SKM-1 treated with dmso at 0.1 percent for 144 hours (cell line): ENCODE measurements around the gene SLC37A1.

Source experiments
- DNase-seq: peaks from one replicate; lab custom pipeline; 2025; ENCODE audit not compliant: unreplicated experiment; lab: John Stamatoyannopoulos, UW

SLC37A1 gene

DNA sequence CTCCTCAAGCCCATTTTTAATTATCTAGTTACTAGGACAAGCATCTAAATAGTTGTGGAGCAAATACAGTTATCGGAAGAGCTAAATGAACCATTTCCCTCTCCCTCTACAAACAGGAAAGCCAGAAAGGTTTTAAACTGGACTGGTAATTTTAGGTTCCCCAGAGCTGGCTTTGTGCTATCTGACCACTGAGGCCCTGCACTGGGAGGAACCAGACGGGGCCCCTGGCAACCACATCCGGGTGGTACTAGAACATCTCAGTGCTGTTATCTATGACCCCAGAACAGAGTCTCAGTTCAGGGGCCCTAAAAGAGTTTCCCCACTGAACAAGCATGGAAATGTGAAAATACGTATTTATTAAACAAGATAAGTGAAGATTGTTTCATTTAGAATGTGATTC lies 9.9 kb upstream of the SLC37A1 start:
- peak; percentile 17 for DNase-seq

DNA sequence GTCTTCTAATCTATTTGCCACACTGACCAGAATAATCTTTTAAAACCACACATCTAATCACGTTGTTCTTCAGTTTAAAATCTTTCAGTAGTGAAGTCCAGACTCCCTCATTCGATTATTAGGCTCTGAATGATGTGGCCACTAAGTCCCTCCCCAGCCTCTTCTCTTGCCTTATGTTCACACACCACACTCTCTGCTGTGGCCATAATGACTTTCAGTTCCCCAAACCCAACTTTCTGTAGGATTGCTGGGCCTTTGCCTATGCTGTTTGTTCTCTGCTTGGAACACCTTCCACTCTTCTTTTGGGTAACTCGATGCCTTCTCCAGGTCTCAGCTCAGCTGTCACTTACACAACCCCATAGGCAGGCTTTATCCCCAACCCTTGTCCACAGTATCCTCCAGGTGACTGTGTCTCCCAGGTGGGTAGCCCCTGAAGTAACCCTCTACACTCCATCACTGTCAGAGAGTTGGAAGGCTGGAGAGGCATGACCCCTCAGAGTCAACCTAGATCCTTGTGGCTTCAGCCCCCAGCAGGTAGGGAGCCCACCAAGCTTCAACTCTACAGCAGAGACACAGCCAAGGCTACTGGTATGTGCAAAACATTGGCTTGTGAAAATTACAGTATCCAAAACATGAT lies 8.4 kb upstream of the SLC37A1 start:
- peak; percentile 10 for DNase-seq

DNA sequence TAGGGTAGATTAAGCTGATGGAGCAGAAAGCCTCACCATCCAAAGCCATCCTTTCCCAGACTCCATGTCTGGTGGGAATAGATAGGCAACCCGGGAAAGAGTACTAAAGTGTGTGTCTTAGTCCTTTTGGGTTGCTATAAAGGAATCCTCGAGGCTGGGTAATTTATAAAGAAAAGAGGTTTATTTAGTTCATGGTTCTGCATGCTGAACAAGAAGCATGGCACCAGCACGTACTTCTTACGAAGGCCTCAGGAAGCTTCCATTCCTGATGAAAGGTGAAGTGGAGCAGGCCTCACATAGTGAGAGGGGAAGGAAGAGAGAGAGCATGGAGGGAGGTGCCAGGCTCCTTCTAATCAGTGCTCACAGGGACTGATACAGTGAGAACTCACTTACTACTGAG lies 6.2 kb upstream of the SLC37A1 start:
- DNase-seq = no peak

DNA sequence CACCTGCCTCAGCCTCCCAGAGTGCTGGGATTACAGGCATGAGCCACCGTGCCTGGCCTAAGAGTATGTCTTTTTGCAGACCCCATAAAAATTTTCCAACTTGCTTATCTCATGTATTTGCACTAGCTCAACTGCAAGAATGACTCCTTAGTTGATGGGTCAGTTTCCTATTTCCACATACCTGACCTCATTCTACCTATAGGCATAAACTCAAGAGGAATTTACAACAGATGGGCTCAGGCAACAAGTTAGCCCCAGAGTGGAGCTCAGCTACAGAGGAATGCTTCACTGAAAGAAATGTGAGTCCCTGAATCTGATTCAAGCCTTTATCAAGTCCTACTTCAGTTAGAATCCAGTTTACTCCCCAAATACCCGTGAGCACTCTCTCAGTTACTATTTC lies 5.3 kb upstream of the SLC37A1 start:
- DNase-seq = no peak

DNA sequence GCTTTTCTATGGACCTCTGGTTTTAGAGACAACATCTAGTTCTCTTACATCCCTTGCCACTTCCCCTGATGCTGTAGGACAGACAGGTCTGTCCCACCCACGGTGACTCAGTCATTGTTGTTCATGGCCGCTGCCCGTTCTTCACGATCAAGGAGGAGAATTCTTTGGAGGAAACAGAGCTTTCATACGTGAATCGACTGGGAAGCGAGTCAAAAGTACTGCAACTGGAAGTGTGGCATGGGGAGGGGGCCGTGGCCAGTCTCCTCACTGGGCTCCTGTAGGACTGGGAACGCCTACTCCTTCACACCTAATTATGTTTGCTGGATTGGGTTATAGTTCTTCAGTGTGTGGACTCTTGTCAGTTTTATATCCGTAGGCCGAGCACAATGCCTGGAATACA lies 4.4 kb upstream of the SLC37A1 start:
- no peak for DNase-seq

DNA sequence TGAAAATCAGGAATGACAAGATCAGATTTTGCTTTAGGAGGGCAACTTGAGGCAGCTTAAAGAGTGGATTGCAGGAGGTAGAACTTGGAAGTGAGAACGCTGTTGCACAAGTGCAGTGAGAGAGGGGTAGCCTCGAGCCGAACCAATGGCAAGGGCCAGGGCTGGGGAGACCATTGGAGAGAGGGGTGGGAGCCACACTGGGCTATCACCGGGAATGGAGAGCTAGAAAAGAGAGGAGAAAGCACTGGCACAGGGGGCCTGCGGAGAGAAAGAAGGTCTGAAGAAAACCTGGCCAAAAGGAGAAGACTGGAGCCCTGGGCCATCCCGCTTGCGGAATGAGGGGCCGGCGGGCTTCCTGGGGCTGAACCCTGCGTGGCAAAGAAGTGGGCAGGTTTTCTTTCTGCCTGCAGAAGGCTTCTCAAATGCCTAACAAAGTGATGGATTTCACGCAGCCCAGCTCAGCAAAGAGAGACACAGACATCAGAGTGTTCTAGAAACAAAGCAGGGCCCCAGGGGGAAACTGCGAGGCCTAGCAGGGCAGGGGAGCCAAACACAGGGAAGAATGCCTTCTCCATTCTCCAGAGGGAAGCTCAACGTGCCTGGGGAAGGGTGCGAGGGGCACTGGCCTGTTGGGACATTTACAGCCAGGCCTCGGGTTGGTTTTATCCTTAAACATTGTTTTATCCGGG lies 1.2 kb upstream of the SLC37A1 start:
- no peak for DNase-seq

DNA sequence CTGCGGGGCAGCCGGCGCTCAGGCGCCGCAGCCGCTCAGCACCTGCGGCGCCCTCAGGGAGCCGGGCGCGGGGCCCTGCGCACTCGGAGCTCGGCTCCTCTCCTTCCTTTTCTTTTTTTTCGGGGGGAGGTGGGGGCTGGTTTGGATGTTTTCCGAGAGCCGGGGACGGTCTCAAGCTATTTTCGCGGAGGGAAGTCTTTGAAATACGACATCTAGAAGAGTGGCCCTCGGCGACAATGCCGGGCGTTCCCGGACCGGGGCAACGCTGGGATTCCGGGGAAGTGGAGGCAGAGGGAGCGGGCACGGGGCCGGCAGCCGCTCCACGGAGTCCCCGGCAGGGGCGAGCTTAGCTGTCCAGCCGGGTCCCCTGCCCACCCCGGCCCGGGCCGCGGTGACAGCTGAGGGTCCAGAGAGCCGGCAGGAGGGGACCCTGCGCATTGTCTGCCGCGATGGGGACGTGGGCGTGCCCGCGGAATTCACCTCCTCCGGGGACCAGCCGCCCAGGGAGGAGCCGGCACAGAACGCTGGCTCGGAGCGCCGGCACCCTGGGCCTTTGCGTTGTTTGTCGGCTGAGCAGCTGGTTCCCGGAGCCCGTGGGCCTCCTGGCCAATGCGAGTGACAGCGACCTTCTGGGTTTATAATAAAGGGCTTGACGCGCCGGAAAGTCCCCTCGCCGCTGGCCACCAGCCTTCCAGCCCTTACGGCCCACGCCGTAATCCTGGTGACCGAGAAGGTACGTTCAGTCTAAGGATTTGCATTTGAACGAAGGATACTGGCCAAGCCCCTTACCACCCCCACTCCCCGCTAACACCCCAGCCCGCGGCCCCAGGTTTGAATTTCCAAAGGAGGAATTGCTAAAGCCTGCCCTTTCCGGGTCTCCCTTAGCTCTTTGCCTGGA lies 582 bp downstream of the SLC37A1 start:
- no peak for DNase-seq

DNA sequence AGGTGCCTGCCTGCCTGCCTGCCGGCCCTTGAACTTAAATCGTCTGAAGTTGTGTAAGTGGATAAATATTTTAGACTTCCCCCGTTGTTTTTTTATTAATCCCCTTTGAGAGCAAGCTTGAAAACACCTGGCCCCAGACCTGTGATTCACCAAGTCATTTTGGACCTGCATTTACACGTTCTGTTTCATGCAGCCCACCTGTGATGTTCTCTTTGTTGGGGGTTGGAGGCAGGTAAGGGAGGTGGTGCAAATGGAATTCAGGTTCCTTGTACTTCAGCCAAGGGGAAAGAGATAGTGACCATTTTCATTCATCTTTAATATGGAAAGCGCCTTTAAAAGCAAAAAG lies 1.2 kb downstream of the SLC37A1 start:
- DNase-seq = no peak

DNA sequence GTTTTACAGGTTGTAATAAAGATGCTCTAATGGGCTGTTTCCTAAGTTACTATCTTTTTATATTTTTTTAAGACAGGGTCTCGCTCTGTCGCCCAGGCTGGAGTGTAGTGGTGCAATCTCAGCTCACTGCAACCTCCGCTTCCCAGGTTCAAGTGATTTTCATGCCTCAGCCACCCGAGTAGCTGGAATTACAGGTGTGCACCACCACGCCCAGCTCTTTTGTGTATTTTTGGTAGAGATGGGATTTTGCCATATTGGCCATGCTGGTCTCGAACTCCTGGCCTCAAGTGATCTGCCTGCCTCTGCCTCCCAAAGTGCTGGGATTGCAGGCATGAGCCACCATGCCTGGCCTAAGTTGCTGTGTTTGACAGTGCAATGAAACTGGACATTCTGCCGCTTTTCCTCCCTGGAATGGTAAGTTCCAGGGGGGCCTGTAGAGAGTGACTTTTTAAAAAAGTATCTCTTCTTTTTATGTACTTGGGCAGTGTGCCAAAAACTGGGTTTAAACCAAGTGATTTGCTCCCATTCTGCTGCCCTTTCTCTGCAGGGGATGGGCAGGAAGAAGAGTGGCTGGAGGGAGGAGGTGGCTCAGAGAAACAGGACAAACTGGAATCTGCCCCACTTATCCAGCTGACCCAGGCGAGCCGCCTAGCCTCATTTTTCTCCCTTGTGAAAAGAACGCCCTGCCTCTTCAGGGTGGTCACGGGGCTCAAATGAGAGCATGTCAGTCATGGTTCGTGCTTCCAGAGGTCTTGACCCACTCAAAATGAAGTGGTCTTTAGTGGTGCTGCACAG lies 2.3 kb downstream of the SLC37A1 start:
- DNase-seq = no peak

DNA sequence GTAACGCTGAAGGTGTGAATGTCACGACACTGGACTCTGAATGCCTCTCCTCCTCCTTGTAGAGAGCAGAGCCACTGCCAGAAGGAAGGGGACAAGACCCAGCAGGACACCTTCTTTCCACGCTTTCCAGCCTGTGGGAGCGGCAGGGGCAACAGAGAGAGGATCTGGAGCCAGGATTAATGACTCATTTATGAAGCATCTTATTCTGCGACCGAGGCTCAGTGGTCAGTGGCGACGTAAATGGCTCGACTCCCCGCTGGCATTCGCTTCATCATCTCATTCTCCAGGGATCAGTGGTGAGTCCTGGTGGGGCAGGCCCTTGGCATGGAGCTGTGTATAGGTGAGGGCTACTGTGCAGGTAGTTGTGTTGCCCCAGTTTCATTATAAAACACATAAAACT lies 4.6 kb downstream of the SLC37A1 start:
- no peak for DNase-seq

DNA sequence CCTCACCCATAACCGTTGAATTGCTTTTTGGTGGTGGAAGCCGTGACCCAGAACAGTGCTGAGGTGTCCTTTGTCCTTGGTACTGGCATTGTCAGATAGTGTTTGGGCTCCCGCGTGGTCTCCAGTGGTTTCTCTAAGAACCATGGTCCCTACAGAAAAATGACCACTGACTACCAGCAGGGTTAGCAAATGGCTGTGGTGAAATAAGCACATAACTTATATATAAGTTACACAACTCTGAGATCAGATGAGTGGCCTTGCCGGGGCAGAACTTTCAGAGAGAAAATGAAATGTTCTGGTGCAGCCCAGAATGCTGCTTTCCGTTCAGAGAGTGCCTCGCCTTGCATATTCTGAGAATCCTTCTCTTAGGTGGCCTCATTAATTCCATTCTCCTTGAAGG lies 5.0 kb downstream of the SLC37A1 start:
- no peak for DNase-seq

DNA sequence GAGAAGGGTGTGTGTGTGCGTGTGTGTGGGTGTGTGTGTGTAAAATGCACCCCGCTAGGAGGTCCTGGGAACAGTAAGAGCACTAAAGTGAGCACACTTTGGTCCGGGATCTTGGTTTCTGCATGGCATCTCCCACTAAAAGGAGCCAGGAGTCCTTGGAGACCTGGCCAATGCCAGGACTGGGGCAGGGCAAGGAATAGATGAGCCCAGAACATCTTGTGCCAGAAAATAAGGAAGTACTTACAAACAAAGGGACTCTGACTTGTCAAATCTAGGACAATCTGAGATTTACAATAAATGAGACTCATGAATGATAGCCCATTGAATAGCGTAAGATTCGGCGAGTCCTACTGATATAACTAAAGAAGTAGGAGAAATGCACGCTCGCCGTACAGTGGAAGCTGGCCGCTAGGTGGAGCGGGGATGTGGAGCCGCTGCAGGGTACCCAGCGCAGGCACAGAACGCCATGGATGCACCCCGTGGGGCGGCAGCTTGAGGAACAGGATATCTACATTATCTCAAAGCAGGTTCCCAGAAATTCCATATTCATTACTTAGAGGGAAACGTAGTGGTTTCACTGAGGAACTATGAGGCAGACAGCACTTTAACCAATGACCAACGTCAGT lies 7.1 kb downstream of the SLC37A1 start:
- no peak for DNase-seq

DNA sequence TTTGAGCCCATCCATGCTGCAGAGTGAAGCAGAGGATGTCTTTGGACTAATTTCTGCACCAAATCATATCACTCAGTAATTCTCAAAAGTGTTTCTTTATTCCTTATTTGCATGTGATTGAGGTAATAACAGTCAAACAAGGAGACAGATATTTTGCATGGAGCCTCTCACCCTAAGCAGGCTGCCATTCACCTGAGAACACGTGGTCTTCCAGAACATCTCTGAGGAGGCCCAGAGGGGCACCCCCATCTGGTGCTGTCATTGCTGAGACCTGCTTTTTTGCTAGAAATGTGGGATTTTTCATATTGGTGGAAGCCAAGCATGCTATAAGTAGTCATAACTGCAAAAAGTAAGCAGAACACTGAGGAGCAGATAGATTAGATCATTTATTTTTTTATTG lies 7.7 kb downstream of the SLC37A1 start:
- DNase-seq = no peak

DNA sequence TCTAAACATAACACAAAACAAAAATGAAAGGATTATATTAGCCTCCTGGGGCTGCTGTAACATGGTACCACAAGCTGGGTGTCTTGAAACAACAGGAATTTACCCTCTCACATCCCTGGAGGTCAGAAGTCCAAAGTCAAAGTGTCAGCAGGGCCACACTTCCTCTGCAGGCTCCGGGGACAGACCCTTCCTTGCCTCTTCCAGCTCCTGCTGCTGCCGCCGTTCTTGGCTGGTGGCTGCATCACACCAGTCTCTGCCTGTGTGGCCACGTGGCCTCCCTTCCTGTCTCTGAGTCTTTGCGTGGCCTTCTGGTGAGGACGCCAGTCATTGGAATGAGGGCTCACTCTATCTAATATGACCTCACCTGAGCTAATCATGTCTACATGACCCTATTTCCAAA lies 8.2 kb downstream of the SLC37A1 start:
- DNase-seq = no peak

DNA sequence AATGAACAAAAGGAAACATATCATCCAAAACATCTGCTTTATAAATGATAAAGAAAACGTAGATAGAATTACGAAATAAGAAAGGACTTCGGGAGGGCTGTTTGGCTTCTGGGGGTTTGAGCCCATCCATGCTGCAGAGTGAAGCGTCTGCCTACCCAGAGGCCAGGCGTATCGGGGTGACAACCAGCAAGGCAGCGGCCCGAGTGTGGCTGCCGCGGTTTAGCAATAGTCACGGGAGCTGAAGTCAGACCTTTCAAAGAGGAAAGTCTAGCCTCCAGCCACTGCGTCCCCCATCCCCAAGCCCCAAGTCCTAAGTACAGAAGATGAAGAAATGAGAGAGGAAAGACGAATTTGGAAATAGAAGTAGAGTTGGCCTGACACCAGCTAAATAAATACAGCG lies 8.6 kb downstream of the SLC37A1 start:
- no peak for DNase-seq

DNA sequence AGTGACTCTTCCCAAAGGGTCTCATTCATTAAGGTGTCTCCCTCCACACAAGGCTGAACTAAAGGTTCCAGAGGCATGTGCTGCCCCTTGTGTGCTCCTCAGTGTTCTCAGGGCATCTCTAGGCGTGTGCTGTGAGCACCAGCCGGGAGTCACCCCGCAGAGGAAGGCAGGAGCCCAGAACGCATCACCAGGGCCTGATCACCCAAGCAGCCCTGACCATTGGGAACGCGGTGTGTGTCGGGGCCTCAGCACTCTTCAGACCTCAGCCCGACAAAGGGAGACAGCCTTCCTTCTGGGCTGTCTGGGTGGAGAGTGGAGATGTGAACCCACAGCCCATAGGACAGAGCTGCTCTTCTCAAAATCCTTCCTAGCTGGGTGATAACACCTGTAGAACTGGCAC lies 9.1 kb downstream of the SLC37A1 start:
- DNase-seq = no peak

DNA sequence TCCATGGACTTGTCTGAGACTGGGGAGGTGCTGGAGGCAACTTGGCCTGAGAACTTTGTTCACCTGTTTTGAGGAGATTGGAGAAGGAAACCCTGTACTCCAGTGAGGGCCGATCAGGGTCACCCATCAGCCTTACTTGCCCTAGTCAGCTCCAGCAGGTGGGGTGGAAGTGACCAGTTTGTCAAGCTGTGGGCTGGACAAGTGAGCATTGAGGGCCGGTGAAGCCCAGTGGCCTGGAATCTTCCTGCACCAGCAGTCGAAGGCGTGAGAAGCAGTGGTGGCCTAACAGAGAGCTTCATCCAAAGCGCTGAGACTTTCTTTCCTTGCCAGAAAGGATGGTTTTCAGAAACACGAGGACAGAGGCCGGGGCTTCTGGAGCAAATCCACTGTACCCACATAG lies 9.6 kb downstream of the SLC37A1 start:
- DNase-seq = no peak

DNA sequence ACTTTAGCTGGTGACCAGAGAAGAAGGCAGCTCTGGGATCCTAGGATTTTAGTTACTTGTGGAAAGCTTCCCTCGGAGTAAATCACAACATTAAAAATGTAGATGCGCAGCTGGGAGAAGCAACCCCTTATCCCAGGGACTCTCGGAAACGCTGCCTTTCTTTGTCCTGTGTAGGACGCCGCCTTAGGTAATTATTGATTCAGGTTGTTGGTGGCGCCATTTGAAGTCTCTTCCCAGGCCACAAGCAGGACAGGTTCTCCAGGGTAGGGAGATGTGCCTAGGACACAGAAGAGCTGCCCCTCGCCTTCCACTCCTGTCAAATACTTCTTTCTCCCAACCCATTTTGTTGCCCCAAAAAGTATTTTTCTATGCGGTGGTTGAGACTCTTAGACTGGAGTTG lies 10.3 kb downstream of the SLC37A1 start:
- no peak for DNase-seq

DNA sequence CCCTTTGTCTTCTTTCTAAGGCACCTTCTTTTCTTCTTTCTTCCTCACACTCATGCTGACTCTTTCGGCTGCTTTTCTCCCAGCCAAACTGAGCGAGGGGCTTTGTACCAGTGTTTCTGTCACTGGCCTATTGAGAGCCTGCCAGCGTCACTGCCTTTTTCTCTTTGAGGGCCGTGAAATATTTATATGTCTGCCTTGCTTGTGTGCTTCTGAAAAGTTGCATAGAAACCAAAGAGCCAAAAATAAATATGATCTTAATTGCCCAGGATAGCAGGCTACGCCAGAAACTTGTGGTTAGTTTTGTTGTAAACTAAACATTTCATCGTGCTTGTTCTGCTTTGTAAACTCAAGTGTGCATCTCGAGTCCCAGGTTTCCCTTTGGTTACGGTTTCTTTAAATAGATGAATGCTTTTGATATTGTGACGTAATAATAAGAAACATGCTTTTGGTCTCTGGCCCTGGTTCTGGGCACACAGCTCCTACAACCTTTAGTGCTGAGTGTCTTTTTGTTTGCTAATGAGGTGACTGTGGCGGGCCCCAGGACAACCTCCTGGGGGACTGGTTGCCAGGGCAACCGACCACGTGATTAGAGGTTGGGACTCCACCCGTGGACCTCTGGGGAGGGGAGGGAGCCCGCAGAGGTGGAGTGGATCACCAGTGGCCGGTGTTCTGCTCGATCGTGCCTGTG lies 10.8 kb downstream of the SLC37A1 start:
- DNase-seq = no peak

DNA sequence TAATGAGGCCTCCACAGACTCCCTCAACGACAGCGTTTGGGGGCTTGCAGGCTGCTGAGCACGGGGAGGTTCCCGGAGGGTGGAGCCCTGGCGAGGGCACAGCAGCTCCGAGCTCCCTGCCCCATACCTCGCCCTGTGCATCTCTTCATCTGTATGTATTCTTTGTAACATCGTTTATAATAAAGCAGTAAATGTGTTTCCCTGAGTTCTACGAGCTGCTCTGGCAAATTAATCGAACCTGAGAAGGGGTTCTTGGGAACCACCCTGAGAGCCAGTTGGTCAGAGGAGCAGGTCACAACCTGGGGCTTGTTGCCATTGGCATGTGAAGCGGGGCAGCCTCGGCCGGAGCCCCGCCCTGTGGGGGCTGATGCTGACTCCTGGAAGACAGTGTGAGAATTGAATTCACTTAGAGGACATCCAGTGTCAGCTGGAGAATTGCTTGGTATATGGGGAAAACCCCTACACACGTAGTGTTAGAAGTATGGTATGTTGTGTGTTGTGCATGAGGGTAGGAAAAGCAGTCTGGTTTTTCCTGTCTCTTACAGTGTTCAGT lies 11.5 kb downstream of the SLC37A1 start:
- DNase-seq = no peak
